Neural cell (in vitro differentiated cells): ENCODE results near the gene TIRAP. TPM values are rescaled to one million over a fixed set of nuclear protein-coding genes. Genes with fewer than 3 reads are reported as not detected.

ENCODE experiments used
- H2AFZ ChIP-seq: fragments of 200-600, 300-800 bp; sonication (generic), shearing (Covaris generic); 2 replicates; pipeline ENCODE4 v1.6.0; 2014; ENCODE audit warnings: low read depth, mild to moderate bottlenecking, antibody characterized with exemption, low read length, moderate library complexity
- H3F3A ChIP-seq: fragments of 200-600 bp; shearing (Covaris generic); 2 replicates; pipeline ENCODE4 v1.6.1; 2016; ENCODE audit warnings: mild to moderate bottlenecking, moderate library complexity, mixed read lengths, antibody characterized with exemption, low read length; ENCODE audit not compliant: insufficient read depth, poor library complexity, severe bottlenecking
- H3K27ac ChIP-seq: fragments of 200-600, 300-800 bp; sonication (generic), shearing (Covaris generic); 2 replicates; pipeline ENCODE4 v1.5.1; 2014; ENCODE audit warnings: mild to moderate bottlenecking, low read length, moderate library complexity
- H3K27me3 ChIP-seq: fragments of 300-800, 200-600 bp; sonication (generic), shearing (Covaris generic); 2 replicates; pipeline ENCODE4 v1.6.0; 2014; ENCODE audit warnings: mild to moderate bottlenecking, low read depth, low read length, moderate library complexity; ENCODE audit not compliant: insufficient read depth
- H3K36me3 ChIP-seq: fragments of 300-800, 200-600 bp; sonication (generic), shearing (Covaris generic); 2 replicates; pipeline ENCODE4 v1.5.1; 2014; ENCODE audit warnings: mild to moderate bottlenecking, antibody characterized with exemption, low read length, moderate library complexity; ENCODE audit not compliant: insufficient read depth
- H3K4me2 ChIP-seq: fragments of 300-800, 200-600 bp; sonication (generic), shearing (Covaris generic); 2 replicates; pipeline ENCODE4 v1.6.0; 2014; ENCODE audit warnings: mild to moderate bottlenecking, low read length
- H3K4me3 ChIP-seq: fragments of 300-800, 200-600 bp; sonication (generic), shearing (Covaris generic); 2 replicates; pipeline ENCODE4 v1.5.1; 2014; ENCODE audit warnings: mild to moderate bottlenecking, low read length, moderate library complexity
- H3K79me2 ChIP-seq: fragments of 200-600 bp; shearing (Covaris generic); replicated peaks from 2 replicates; pipeline ENCODE4 v1.6.0; 2014; ENCODE audit warnings: mild to moderate bottlenecking, low read length, moderate library complexity; ENCODE audit not compliant: insufficient read depth
- H3K9ac ChIP-seq: fragments of 300-800, 200-600 bp; sonication (generic), shearing (Covaris generic); 2 replicates; pipeline ENCODE4 v1.6.1; 2016; ENCODE audit warnings: mild to moderate bottlenecking, low read length, mixed read lengths
- H3K9me2 ChIP-seq: fragments of 200-600 bp; shearing (Covaris generic); 2 replicates; pipeline ENCODE4 v1.6.1; 2016; ENCODE audit warnings: mild to moderate bottlenecking, low read length, mixed read lengths; ENCODE audit not compliant: insufficient read depth
- H3K9me3 ChIP-seq: fragments of 200-600, 300-800 bp; sonication (generic), shearing (Covaris generic); 2 replicates; pipeline ENCODE4 v1.6.1; 2016; ENCODE audit warnings: mild to moderate bottlenecking, mixed run types, low read length, moderate library complexity, mixed read lengths
- H4K20me1 ChIP-seq: fragments of 200-600 bp; shearing (Covaris generic); 2 replicates; pipeline ENCODE4 v1.6.1; 2016; ENCODE audit warnings: mild to moderate bottlenecking, mixed run types; ENCODE audit not compliant: insufficient read depth
- CTCF ChIP-seq: fragments of 450-650 bp; IDR thresholded peaks from 2 replicates; pipeline ENCODE4 v1.5.1; 2014; ENCODE audit warnings: antibody characterized with exemption, mild to moderate bottlenecking, moderate library complexity; ENCODE audit not compliant: poor library complexity, severe bottlenecking
- EP300 ChIP-seq: fragments of 450-650 bp; conservative IDR thresholded peaks from 2 replicates; pipeline ENCODE4 v1.6.1; 2014; ENCODE audit warnings: antibody characterized with exemption, mild to moderate bottlenecking, moderate library complexity; ENCODE audit not compliant: poor library complexity, severe bottlenecking
- EZH2 ChIP-seq: fragments of 200-600, 300-800 bp; shearing (Covaris generic), sonication (generic); IDR thresholded peaks from 2 replicates; pipeline ENCODE4 v1.6.1; 2014; ENCODE audit warnings: antibody characterized with exemption, low read length, borderline replicate concordance, mild to moderate bottlenecking; ENCODE audit not compliant: insufficient read depth, poor library complexity, severe bottlenecking
- MXI1 ChIP-seq: fragments of 450-650 bp; conservative IDR thresholded peaks from 2 replicates; pipeline ENCODE4 v1.6.1; 2014; ENCODE audit warnings: antibody characterized with exemption, mild to moderate bottlenecking; ENCODE audit not compliant: poor library complexity, severe bottlenecking
- POLR2AphosphoS5 ChIP-seq: IDR thresholded peaks from 2 replicates; pipeline ENCODE4 v1.6.1; 2012
- RAD21 ChIP-seq: fragments of 450-650 bp; conservative IDR thresholded peaks from 2 replicates; pipeline ENCODE4 v1.6.1; 2014; ENCODE audit warnings: antibody characterized with exemption, mild to moderate bottlenecking, moderate library complexity
- REST ChIP-seq: IDR thresholded peaks from 2 replicates; pipeline ENCODE4 v1.6.1; 2012; ENCODE audit warnings: borderline replicate concordance
- SMC3 ChIP-seq: fragments of 450-650 bp; conservative IDR thresholded peaks from 2 replicates; pipeline ENCODE4 v1.6.1; 2014; ENCODE audit warnings: antibody characterized with exemption, mild to moderate bottlenecking, moderate library complexity; ENCODE audit not compliant: poor library complexity
- TAF1 ChIP-seq: IDR thresholded peaks from 2 replicates; pipeline ENCODE4 v1.6.1; 2012; ENCODE audit warnings: low read depth
- polyA plus RNA-seq: library from polyadenylated mRNA; depleted of rRNA; stranded (reverse); fragments of >200 nt; gene quantifications from 2 replicates; pipeline ENCODE4 v1.2.3, GENCODE V29; 2014

The TIRAP gene
- polyA plus RNA-seq, 1 donor from 2014 or later: 3.6 TPM

GRCh38 chr11:126262216-126262615, 20.7 kb upstream of the TIRAP start:
- H4K20me1 ChIP-seq: no peaks in the 10 kb centered on the region

GRCh38 chr11:126263489-126263888, 19.4 kb upstream of the TIRAP start:
- Histone ChIP-seq H4K20me1 (no peaks in the 10 kb centered on the region), H3K9me2 (no peaks in the 10 kb centered on the region), H3K27ac (no peak overlapping the region)

More at GRCh38 chr11:126262216-126262615, 20.7 kb upstream of the TIRAP start:
- Histone ChIP-seq H3K9me2 (no peaks in the 10 kb centered on the region), H3K79me2 (no peaks in the 10 kb centered on the region), H3K4me3 (no peak overlapping the region), H3K4me2 (no peak overlapping the region), H3K9me3 (no peaks in the 10 kb centered on the region), H3K27ac (no peak overlapping the region), H3K27me3 (no peaks in the 10 kb centered on the region), H2AFZ (no peak overlapping the region), H3F3A (no peaks in the 10 kb centered on the region), H3K9ac (no peak overlapping the region), H3K36me3 (peaks cover 19% of the 10 kb centered on the region)
- TF ChIP-seq EZH2 (no peak), TAF1 (no peak), POLR2AphosphoS5 (no peak), EP300 (no peak), RAD21 (no peak), MXI1 (no peak), SMC3 (no peak), REST (no peak), CTCF (no peak)

More at GRCh38 chr11:126263489-126263888, 19.4 kb upstream of the TIRAP start:
- no peaks in the 10 kb centered on the region for H3K27me3 ChIP-seq
- no peak overlapping the region for H3K4me3 ChIP-seq
- peaks cover 9% of the 10 kb centered on the region for H3K79me2 ChIP-seq
- H3K36me3 ChIP-seq: peaks cover 10% of the 10 kb centered on the region
- no peaks in the 10 kb centered on the region for H3K9me3 ChIP-seq
- TF ChIP-seq TAF1 (no peak), RAD21 (no peak), CTCF (no peak), REST (no peak), SMC3 (no peak), EZH2 (no peak)
- H3K9ac ChIP-seq: no peak overlapping the region
- H3F3A ChIP-seq: no peaks in the 10 kb centered on the region
- no peak overlapping the region for H2AFZ ChIP-seq
- no peak overlapping the region for H3K4me2 ChIP-seq
